Measurements from ENCODE around the gene LRBA. TPM values are rescaled to one million over a fixed set of nuclear protein-coding genes. Genes with fewer than 3 reads are reported as not detected.

The LRBA gene
- total and polyA plus RNA-seq, 9 of the 15 experiments (the other 6 are each of a cell fraction or from before 2014, with no cell fraction given): 24.2 to 88.7 (median 59.7) TPM

GRCh38 chr4:150541681-150542080 is 473.4 kb downstream of the LRBA start:
- ChIA-PET POLR2A (interaction anchor here (1.0 to 1.1 kb wide), 3 partner anchors 28 to 175 kb away, joined by 3 to 4 read pairs (median 3); no protein-coding TSS in a partner anchor), CTCF (ENCODE audit: low intra/inter-chr PET ratio) (no interaction called here)
- 19% methylated on average over 3 of the region's 3 CpGs for WGBS (ENCODE audit: insufficient coverage, low coverage, missing lambda C conversion rate)
- FAIRE-seq (no peak), DNase-seq (ENCODE audit: extremely low read depth in 1 of 4, low spot score in 3 of 4) (no peak), ATAC-seq (peak; percentile 65)
- H3K79me2 ChIP-seq (ENCODE audit: control insufficient read depth, insufficient read depth, low read length): no peaks in the 10 kb centered on the region
- no peak overlapping the region for H3K4me2 ChIP-seq (ENCODE audit: insufficient read depth, low read length)
- H4K20me1 ChIP-seq (replicated peaks; ENCODE audit: control insufficient read depth, insufficient read depth, low read length): no peaks in the 10 kb centered on the region
- BruUV-seq (replicated peaks): no TSS peak
- intact Hi-C loops (cut with micrococcal nuclease): loop anchor here (2.0 to 5.0 kb wide), 2 partner anchors 31 to 224 kb away; no protein-coding TSS in a partner anchor
- H3K27me3 ChIP-seq (ENCODE audit: control insufficient read depth in 2 of 2, insufficient read depth in 2 of 2, low read length in 2 of 2): no peaks in the 10 kb centered on the region
- no peak overlapping the region for H3K4me3 ChIP-seq
- no peaks in the 10 kb centered on the region for H3K36me3 ChIP-seq (ENCODE audit: control insufficient read depth, insufficient read depth, low read length)
- H2AFZ ChIP-seq (ENCODE audit: low read depth, low read length): no peak overlapping the region; the same call in 1 of the 2 replicates
- H3K9me3 ChIP-seq (replicated peaks; ENCODE audit: control insufficient read depth, insufficient read depth, low read depth, low read length): no peaks in the 10 kb centered on the region
- TF ChIP-seq CEBPG (CRISPR knock-in tag; IDR thresholded peaks at IDR 0.05) (no peak), CEBPG (tag; conservative IDR thresholded peaks at IDR 0.05 in 1 of 2, IDR thresholded peaks at IDR 0.05 in 1 of 2) (peak in 1 of 2 experiments; percentile 13; a peak in 1 of 4 replicates), CEBPB (tag; IDR thresholded peaks at IDR 0.05) (0 out of 2 replicates have a peak, but pooled peaks have one; percentile 10), ZNF511 (CRISPR knock-in tag; IDR thresholded peaks at IDR 0.05) (no peak)
- peak overlapping the region; percentile 46 to 55; a peak in 2 of 4 replicates for H3K9ac ChIP-seq (ENCODE audit: insufficient read depth in 1 of 2, low read depth in 2 of 2, low read length in 2 of 2)
- peaks cover 13 to 41% of the 10 kb centered on the region in 2 experiments; a peak in 4 of 5 replicates for H3K4me1 ChIP-seq (replicated peaks in 1 of 2; ENCODE audit: control insufficient read depth in 2 of 2, insufficient read depth in 2 of 2, low read length in 2 of 2)
- no peaks in the 10 kb centered on the region for H3K9me1 ChIP-seq (ENCODE audit: control insufficient read depth, insufficient read depth, low read length)
- H3K27ac ChIP-seq (ENCODE audit: extremely low read depth, low read depth, low read length): peak overlapping the region; percentile 71; the same call in 2 of the 3 replicates
- in situ Hi-C loops (cut with MboI): no loop called here

All from K562 (cell line).